GM19395 (cell line): ENCODE results near the gene SGPP1.
"Not testable (repeated sequence)": the region's sequence is repeated elsewhere in the genome, so short reads cannot be mapped to it uniquely, and the experiment has no call there.

Experiments
- ATAC-seq: cut with Tn5 transposase; IDR thresholded peaks from one replicate; pipeline ENCODE4 v1.9.1; 2021; ENCODE audit warnings: mild to moderate bottlenecking, moderate library complexity; ENCODE audit not compliant: unreplicated experiment

The SGPP1 gene

DNA sequence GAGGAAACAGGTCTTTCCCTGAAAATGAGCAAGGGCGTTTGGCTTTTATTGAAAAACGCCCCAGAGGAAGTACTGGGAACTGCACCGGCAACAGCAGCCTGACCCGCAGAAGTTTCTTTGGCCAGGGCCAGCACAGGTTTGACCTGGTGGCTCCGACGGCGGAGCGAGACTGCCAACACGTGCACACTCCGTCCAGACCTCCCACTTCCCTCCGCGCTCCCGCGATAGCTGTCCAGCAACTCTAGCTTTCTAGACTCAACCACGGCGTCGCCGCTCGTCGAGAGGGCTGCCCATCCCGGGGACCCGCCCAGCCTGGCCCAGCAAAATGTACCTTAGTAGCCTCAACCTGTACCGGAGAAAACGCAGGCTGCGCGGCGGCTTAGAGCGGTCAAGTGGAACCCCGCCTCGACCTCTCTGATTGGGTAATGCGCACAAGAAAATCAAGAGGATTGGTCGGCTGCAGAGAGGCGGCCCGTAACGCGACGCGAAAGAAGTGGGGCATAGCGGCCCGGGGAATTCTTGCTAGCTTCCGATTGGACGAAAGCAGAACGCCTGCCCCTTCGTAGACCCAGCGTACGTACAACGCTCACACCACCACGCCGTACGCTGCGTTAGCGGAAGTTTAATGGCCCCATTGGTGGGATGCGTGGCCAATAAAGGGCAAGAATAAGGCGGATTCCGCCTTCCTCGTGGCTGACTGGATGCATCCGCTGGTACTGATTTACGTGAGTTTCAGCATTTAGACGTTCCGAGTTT lies 86.2 kb downstream of the SGPP1 start, which contains the start of gene WDR89:
TSS of gene WDR89 (minus strand) at position 399 of the 756 bp plus-strand sequence. CDS start 41,929 bp downstream, outside the sequence.
- peak; percentile 86 for ATAC-seq

DNA sequence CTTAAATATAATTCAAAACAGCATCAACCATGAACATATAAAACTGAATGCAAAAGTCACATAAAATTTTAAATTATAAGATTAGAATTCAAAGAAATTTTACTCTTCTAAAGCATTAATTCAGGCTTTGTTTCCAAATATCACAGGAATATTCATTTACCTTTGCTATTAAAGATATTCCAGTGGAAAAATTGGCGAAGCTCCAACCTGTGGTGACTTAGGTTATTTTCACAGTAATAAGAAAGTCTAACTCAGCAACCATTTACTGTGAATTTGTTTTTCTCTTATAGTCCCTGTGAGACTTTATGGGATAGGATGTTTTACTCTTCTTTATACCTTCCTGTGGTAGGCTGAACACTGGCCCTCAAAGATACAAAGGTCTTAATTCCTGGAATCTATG lies 89.4 kb downstream of the SGPP1 start:
- no peak for ATAC-seq

DNA sequence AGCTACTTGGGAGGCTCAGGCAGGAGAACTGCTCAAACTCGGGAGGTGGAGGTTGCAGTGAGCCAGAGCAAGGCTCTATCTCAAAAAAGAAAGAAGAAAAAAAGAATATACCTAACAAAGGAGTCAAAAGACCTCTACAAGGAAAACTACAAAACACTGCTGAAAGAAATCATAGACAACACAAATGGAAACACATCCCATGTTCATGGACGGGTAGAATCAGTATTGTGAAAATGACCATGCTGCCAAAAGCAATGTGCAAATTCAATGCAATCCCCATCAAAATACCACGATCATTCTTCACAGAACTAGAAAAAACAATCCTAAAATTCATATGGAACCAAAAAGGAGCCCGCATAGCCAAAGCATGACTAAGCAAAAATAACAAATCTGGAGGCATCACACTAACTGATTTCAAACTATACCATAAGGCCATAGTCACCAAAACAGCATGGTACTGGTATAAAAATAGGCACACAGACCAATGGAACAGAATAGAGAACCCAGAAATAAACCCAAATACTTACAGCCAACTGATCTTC lies 91.7 kb downstream of the SGPP1 start:
- not testable (repeated sequence) for ATAC-seq
